GM19463 (cell line): ENCODE data around the gene ECE2.

Experiments
- ATAC-seq: cut with Tn5 transposase; IDR thresholded peaks from one replicate; pipeline ENCODE4 v1.9.1; 2021; ENCODE audit warnings: mild to moderate bottlenecking, moderate library complexity; ENCODE audit not compliant: unreplicated experiment

ECE2 gene

DNA sequence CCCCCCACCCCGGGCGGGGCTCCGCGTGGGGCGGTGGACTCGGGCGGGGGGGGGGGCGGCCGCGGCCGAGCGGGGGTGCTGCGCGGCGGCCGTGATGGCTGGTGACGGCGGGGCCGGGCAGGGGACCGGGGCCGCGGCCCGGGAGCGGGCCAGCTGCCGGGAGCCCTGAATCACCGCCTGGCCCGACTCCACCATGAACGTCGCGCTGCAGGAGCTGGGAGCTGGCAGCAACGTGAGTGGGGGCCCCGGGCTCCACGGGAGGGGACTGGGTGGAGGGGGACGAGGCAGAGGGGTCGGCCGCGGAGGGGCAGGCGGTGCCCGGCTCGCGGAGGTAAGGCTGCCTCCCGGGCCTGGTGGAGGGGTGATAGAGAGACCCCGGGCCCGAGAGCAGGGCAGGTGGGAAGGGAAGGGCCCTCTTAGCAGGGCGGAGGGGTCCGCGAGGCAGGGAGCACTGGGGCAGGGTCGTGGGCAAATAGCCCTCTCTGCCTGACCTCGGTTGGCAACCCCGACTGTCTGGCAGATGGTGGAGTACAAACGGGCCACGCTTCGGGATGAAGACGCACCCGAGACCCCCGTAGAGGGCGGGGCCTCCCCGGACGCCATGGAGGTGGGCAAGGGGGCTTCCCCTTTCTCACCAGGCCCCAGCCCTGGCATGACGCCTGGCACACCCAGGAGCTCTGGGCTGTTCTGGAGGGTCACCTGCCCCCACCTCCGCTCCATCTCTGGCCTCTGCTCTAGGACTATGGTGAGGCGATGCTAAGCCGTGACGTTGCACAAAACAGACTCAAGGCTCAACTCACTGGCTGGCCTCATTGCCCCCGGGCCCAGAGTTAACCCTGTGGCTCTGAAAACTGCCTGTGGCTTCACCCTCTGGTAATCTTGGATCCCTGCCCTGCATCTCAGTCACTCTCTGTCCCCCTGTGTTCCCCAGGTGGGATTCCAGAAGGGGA lies at the start of gene ECE2:
Gene ECE2 (plus strand): TSS at position 62 of the 950 bp plus-strand sequence. CDS start 132 bp downstream, at position 194.
- no peak for ATAC-seq

DNA sequence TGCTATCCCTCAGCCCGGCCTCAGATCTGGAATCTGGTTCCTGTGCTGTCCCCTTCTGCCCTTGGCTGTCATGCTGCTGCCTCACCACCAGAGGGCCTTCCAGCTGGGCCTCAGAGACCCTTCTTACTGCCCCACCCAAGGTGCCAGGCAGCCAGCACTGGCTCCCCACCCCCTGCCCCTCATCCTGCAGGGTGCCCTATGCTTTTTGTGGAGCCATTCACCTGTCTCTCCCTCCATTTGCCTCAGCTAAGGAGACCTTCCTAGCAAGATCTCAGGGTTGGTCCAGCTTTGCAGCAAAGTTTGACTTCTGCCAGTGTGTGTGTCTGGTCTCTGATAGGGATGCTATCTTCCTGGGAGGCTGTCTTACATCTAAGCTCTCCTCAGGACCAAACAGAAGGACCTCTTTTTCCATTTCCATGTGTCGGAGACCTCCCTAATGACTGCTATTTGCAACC lies 48.3 kb upstream of the ECE2 start:
- ATAC-seq, result no peak

GRCh38 chr3:184228376-184229137 lies 47.3 kb upstream of the ECE2 start:
- ATAC-seq, result no peak

GRCh38 chr3:184229394-184230080 lies 46.3 kb upstream of the ECE2 start, which contains the start of gene VWA5B2:
VWA5B2 (plus strand) TSS chr3:184229585; CDS start chr3:184230529, 944 bp downstream.
- peak; percentile 89 for ATAC-seq

DNA sequence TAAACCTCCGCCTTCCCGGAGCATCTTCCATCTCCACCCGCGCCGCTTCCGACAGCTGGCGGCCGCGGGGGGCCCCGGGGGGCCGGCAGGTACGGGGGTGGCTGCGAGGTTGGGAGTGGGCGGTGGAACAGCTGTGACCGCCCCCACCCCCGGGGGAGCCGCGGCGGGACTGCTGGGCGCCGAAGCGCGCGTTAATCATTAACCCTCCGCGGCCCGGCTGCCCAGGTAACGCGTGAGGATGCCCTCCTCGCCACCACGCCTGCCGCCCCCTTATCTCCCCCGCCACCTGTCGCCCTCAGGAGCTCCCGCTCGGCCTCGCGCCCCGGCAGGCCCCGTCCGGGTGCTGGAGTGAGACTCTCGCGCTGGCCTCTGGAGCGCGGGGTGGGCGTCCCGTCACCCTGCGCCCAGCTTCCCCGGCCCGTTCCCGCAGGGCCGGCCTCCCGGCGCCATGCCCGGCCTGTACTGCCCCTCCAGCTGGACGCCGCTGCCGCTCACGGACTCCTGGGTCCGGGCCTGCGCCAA lies 45.7 kb upstream of the ECE2 start:
- ATAC-seq, result no peak

DNA sequence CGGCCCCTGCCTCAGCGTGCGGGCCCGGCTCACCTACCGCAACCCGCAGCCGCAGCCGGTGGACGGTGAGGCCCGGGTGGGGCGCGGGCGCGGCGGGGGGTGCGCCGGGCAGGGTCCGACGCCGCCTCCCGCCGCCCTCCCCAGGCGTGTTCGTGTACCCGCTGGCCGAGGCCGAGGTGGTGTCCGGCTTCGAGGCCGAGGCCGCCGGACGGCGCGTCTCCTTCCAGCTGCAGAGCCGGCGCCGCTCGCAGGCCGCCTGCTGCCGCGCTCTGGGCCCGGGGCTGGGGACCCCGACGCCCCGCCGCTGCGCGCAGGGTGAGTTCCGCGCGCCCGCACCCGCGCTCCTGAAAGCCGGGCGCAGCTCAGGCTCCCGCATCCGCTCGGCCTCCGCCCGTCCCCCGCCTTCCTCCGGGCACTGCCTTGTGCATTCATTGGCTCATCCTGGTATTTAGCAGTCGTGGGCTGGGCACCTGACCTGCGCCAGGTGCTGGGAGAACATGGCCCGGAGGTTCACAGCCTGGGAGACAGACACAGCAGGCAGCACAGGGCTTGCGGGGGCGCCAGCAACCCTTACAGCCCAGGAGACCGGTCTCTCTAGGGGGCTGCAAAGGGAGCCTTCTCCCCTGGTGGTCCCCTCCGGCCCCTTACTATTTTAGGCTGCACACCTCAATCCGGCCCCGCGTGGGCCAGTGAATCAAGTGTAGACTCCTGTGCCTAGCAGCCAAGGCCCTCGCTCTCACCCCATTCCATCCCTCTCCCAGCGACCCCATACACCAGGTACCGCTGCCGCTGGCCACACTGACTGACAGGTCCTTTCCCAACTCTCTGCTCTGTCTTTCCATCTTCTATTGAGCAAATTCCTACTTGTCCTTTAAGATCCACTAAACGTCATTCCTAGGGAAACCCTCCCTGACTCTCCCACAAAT lies 45.0 kb upstream of the ECE2 start:
- ATAC-seq, result no peak

DNA sequence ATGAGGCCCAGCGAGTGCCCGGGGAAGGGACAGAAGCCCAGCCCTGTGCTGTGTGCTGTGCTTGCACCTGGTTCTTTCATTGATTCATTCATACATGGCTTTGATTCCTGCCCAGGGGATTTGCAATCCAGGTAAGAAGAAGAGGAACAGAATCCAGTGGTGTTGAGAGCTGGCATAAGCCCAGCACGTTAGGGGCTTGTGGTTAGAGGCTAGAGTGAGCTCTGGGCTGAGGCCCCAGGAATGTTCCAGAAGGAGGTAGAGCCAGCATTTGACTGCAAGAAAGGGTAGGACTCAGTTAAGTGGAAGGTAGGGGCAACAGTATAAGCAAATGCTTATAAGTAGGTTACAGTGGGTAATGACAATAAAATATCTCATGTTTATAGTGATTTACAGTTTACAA lies 44.2 kb upstream of the ECE2 start:
- no peak for ATAC-seq

DNA sequence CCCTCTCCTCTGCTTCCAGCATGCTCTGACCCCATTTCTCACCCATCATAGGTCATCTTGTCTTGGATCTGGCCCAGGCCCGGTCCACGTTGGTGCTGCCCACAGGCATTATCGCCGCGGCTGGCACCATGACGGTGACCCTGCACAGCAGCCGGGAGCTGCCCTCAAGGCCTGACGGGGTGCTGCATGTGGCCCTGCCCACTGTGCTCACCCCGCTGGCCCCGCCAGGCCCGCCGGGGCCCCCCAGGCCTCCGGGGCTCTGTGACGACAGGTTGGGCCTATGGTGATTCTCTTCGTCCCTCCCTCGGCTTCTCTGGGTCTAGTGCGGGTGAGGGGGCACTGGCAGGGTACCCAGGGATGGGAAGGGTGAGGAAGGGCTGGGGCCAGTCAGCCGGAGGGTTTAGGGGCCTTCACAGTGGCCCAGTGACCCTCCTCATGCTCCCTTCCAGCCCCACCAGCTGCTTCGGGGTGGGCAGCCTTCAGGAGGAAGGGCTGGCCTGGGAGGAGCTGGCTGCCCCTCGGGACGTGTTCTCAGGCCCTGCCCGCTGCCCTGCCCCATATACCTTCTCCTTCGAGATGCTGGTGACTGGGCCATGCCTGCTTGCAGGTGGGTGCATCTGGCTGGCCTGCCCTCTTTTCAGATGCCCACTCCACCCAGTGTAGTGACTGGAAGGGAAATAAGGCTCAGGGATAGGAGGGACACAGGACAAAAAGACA lies 42.5 kb upstream of the ECE2 start:
- no peak for ATAC-seq

- ATAC-seq, result no peak
Measured at GRCh38 chr3:184234224-184234623, 41.6 kb upstream of the ECE2 start.

- no peak for ATAC-seq
Measured at GRCh38 chr3:184234671-184235380, 41.0 kb upstream of the ECE2 start.

GRCh38 chr3:184235381-184236032 lies 40.3 kb upstream of the ECE2 start:
- ATAC-seq, result no peak

DNA sequence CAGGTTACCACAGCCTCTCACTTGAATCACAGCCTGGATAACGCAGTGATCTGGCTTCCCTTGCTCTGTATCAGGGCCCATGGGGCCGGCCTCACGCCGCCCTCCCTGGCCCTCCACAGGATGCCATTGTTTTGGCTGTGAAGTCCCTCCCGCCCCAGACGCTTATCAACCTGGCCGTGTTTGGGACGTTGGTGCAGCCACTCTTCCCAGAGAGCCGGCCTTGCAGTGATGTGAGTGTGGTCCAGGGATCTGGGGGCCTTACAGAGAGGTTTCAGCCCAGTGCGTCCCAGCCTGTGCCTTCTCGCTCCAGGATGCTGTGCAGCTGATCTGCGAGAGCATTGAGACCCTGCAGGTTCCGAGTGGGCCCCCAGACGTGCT lies 39.8 kb upstream of the ECE2 start:
- ATAC-seq, result no peak

DNA sequence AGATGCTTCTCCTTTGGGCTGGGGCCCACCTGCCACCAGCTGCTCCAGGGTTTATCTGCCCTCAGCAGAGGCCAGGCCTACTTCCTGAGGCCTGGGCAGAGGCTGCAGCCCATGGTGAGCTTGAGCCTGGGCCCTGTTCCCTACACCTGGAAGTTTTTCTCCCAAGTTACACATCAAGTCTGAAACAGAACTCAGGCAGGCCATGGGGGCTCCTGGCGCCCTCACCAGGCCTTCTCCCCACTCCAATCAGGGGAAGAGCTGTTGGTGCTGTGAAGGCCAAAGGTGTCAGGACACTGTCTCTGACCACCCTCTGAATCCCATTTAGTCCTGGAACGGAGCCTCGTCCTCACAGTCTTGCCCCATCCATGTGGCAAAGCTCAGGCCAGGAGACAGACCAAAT lies 39.2 kb upstream of the ECE2 start:
- no peak for ATAC-seq

DNA sequence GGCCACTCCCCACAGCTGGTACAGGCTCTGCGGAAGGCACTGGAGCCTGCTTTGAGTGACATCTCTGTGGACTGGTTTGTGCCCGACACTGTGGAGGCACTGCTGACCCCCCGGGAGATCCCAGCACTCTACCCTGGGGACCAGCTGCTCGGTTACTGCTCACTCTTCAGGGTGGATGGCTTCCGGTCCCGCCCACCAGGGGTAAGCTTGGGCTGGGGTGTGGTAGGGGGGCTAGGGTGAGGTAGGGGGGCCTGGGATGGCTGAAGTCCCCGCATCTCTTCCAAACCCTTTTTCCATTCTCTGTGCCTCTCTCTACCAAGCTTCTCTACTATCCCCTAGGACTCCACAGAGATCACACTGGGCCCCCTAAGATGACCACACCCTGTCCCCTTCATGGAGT lies 38.6 kb upstream of the ECE2 start:
- no peak for ATAC-seq

- ATAC-seq, result no peak
Measured at GRCh38 chr3:184237807-184238206, 38.0 kb upstream of the ECE2 start.

DNA sequence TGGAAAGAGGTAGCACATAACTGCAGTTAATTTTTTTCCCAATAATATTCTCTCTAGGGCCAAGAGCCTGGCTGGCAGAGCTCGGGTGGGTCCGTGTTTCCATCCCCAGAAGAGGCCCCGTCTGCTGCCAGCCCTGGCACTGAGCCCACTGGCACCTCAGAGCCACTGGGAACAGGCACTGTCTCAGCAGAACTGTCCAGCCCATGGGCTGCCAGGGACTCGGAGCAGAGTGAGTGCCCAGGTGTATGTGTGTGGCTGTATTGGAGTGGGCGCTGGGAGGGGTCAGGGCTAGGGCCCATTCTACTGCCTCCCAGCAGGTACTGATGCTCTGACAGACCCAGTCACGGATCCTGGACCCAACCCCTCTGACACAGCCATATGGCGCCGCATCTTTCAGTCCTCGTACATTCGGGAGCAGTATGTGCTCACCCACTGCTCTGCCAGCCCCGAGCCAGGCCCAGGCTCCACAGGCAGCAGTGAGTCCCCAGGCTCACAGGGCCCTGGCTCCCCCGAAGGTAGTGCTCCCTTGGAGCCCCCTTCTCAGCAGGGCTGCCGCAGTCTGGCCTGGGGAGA lies 37.5 kb upstream of the ECE2 start:
- no peak for ATAC-seq

DNA sequence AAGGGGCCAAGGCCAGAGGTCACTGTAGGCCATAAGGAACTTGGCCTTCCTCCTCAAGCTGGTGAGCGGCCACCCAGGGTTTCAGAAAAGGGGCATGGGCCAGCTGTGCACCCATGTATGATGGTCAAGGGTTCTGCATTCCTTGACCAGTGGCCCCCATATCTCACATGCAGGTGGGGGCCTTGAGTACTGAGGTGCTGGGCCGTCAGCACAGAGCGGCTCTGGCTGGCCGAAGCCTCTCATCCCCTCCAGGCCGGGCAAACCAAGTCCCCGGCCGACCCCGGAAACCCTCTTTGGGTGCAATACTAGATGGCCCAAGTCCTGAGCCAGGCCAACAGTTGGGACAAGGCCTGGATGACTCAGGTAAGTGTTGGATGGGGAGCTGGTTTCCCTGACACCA lies 36.6 kb upstream of the ECE2 start:
- no peak for ATAC-seq

DNA sequence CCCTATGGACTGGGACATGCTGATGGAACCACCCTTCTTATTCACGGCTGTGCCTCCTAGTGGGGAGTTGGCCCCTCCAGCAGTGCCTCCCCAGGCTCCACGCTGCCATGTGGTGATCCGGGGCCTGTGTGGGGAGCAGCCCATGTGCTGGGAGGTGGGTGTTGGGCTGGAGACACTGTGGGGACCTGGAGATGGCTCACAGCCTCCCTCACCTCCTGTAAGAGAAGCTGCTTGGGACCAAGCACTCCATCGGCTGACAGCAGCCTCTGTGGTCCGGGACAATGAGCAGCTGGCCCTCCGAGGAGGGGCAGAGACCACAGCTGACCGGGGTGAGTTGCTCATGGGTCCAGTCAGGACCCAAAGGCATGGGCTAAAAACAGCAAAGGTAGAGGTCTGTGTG lies 36.1 kb upstream of the ECE2 start:
- no peak for ATAC-seq
